NB4 (cell line): ENCODE measurements around the gene CARD9.

Source experiments
- CTCF ChIP-seq: IDR thresholded peaks from one replicate; pipeline ENCODE4 v1.5.1; 2012; ENCODE audit warnings: low read depth, low read length
- MAX ChIP-seq: IDR thresholded peaks from 2 replicates; pipeline ENCODE4 v1.6.1; 2011; ENCODE audit warnings: low read depth, low read length
- POLR2A ChIP-seq: IDR thresholded peaks from 2 replicates; pipeline ENCODE4 v1.6.1; 2011; ENCODE audit warnings: mild to moderate bottlenecking; ENCODE audit not compliant: insufficient read length; ENCODE audit errors: extremely low read depth

DNA sequence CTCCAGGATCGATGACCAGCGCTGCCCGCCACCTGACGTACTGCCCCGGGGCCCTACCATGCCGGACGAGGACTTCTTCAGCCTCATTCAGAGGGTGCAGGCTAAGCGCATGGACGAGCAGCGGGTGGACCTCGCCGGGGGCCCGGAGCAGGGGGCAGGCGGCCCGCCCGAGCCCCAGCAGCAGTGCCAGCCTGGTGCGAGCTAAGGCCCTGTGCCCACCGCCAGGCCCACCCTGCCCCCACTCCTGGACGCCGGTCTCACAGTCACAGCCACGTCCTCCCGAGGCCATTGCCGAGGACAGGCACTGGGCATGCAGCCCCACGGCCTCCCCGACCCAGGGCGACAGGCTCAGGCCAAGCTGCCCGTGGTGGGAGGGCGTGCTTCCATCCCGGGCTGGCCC, 15.5 kb downstream of the CARD9 start:
- no peak for TF ChIP-seq CTCF
- TF ChIP-seq POLR2A = no peak
- no peak for TF ChIP-seq MAX
